Body of pancreas (tissue), 4 donors: Measurements from ENCODE around the gene LAP3.

Source experiments
- POLR2A ChIP-seq, 3 donors: fragments of 450-650 bp; IDR thresholded peaks; one replicate each; pipeline ENCODE4 v1.6.1; 2016; ENCODE audit warnings: antibody characterized with exemption in 3 of 3, mild to moderate bottlenecking in 2 of 3
- TF ChIP-seq, protein P1 (sequence below), 7 experiments: fragments of 450-650 bp in 4 of 7; fragments of 200-600 bp in 3 of 7; sonication (generic) in 3 of 7; IDR thresholded peaks; one replicate each; pipeline ENCODE4 v1.5.1; 2016 to 2019; ENCODE audit warnings: antibody characterized with exemption in 7 of 7

DNA sequence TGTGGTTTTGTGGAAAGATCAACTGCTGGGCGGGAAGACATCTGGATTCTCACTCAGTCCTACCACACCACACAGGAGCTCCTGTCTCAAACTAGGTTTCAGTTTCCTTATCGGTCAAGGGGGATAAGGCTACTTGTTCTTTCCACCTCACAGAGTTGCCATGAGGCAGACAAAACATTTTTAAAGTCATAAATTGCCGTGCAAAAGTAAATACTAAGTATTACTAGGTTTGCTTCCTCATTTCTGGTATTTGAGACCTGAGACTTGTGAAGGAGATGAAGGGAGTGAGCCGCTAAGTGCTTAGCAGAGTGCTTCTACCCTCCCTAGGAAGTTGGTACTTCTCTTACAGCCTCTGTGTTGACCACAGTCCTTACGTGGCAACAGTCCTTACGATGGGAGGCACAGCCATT is 1.5 kb downstream of the LAP3 start:
- TF ChIP-seq, protein P1, sequence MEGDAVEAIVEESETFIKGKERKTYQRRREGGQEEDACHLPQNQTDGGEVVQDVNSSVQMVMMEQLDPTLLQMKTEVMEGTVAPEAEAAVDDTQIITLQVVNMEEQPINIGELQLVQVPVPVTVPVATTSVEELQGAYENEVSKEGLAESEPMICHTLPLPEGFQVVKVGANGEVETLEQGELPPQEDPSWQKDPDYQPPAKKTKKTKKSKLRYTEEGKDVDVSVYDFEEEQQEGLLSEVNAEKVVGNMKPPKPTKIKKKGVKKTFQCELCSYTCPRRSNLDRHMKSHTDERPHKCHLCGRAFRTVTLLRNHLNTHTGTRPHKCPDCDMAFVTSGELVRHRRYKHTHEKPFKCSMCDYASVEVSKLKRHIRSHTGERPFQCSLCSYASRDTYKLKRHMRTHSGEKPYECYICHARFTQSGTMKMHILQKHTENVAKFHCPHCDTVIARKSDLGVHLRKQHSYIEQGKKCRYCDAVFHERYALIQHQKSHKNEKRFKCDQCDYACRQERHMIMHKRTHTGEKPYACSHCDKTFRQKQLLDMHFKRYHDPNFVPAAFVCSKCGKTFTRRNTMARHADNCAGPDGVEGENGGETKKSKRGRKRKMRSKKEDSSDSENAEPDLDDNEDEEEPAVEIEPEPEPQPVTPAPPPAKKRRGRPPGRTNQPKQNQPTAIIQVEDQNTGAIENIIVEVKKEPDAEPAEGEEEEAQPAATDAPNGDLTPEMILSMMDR (IDR thresholded peaks at IDR 0.05), result no peak
- TF ChIP-seq POLR2A (IDR thresholded peaks at IDR 0.05), result no peak
